ENCODE data around the gene PAK1.

The PAK1 gene

DNA sequence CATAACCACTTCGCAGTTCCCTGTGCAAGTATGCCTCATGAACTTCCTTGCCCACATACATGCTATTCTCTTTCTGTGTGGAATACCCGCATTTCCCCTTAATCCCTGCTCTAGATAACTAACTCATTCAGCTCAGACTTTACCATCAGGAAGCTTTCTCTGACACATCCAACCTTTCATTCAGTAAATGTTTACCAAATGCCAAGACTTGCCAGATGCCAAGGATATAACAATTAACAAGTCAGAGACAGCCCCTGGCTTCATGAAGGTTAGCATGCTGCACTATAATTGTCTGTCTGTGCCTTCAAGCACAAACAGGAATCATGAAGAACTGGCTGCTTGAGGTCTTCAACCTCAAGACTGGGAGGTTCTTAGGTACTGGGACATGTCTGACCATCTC, 101.2 kb downstream of the PAK1 start:
- DNase-seq (ENCODE audit: low read depth, low spot score), result no peak

DNA sequence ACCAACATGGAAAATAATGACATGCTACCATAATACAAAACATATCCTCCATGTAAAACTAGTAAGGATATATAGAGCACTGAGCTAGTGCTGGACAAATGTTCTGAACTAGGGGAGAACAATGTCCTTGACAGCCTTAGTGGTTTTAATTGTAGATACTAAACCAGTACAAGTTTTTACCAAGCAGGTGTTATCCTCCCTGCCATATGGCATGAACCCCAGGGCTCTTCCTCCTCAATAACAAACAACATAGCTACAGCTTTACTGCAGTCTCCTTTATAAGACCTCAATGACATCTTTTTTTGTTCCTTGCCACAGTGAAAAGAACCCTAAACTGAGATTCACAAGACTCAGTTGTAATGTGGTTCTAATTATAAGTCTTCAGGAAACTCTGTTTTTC, 102.2 kb downstream of the PAK1 start:
- DNase-seq (ENCODE audit: low read depth, low spot score), result no peak

DNA sequence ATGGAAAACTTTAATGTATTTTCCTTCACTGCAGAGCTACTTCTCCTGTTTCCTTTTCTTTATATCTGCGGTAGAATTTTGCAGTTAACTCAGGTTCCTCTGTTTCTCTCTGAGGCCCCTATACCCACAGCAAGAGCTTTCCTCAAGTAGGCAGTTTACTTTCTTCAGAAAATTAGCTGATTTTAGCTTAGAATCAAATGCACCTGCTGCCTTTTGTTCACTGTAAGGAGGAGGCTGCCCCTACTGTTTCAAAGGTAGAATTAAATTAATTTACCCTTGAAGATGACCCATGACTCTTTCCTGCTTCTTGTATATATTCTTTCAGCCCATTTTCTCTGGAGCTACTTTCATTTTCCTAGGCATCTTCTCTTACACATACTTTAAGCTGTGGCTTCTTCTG, 103.7 kb downstream of the PAK1 start:
- DNase-seq (ENCODE audit: low read depth, low spot score), result no peak

DNA sequence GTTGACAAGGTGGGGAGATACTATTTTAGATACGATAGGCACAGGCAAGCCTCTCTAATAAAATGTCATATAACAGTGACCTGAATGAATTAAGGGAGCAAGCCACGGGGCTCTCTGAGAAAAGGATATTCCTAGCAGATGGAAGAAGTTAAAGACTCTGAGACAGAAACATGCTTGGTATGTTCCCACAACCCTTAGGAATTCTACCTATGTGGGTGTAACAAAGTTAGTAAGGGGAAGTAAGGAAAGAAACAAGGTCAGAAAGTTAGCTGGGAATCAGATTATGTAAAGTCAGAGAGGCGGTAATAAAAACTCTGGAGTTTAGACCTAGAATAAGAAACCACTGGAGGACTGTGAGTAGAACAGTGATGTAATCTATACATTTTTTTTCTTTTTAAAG, 112.7 kb downstream of the PAK1 start:
- peak; percentile 74 for DNase-seq (ENCODE audit: low read depth, low spot score)

DNA sequence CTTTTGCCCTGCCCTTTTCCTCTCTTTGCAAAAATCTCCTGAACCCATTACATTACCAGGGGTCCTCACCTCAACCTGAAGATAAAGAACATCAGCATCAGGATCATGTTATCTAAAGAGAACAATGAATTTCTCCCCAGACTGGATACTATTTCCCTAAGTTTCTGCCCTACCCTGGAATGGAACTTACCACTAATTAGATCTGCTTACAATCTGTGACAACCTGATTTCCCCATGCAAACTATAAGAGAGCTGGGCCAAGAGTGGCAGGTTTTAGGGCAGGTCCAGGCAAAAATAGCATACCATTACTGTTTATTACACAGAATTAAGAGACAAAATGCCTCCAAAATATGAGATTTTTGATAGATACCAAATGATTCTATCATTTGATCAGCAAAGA, 114.4 kb downstream of the PAK1 start:
- DNase-seq (ENCODE audit: low read depth, low spot score), result no peak

DNA sequence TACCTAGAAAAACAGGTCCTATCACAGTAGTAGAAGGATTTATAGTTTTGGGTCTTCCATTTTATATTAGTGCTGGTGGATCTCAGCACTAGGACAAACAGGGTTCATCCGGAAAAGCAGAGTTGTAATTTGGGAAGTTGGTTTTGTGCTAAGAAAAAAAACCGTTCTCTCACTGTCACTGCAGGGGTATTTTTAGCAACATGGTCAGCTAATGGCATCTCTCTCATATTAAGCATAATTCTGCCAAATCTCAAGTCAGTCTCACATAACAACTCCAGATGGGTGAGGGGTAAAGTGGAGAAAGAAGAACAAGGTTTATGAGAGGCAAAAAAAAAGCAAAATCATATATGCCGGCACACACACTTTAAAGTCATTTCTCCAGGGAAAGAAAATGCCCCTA, 120.8 kb downstream of the PAK1 start:
- no peak for DNase-seq (ENCODE audit: low read depth, low spot score)

DNA sequence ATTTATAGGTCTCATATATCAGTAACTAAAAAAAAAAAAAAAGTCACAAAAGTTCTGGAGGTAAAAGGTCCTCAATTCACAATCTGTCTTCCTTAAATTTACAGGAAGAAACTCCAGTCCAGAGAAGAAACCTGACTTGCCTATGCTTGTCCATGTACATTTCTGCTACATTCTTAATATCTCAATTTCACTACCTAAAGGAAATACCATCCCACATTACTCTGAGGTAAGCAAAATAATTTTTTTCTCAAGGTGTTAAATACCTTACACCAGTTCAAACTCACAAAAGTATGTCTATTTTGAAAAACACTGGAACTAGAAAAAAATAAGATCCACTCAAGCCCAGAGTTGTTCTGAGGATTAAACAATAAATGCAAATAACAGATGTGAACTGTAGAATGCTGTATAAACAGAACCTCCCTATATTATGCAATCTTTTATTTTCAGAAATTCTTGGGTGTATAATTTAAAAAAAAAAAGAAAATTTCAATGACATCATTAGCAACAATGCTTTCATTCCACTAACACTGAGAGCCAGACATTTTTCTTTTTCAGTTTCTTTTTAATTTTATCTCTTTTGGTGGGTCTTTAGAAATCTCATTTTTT, 122.5 kb downstream of the PAK1 start:
- DNase-seq (ENCODE audit: low read depth, low spot score), result no peak

DNA sequence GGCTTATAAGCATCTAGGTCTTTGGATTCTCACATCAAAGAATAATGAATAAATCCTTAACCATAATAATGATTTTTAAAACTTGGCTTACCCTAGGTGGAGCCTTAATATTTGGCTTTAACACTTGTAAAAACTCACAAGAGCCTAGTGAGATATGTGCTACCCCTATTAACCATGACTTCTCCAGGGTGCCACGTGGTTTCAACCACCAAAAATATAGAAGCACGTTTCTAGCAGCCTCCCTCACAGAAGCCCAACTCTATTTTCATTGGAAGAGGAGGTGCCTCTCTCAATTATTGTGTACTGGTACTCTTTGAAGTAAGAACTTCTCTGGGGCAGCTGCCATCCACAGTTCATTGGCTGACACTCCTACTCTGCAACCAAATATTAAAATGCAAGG, 125.9 kb downstream of the PAK1 start:
- peak; percentile 2 for DNase-seq (ENCODE audit: low read depth, low spot score)

DNA sequence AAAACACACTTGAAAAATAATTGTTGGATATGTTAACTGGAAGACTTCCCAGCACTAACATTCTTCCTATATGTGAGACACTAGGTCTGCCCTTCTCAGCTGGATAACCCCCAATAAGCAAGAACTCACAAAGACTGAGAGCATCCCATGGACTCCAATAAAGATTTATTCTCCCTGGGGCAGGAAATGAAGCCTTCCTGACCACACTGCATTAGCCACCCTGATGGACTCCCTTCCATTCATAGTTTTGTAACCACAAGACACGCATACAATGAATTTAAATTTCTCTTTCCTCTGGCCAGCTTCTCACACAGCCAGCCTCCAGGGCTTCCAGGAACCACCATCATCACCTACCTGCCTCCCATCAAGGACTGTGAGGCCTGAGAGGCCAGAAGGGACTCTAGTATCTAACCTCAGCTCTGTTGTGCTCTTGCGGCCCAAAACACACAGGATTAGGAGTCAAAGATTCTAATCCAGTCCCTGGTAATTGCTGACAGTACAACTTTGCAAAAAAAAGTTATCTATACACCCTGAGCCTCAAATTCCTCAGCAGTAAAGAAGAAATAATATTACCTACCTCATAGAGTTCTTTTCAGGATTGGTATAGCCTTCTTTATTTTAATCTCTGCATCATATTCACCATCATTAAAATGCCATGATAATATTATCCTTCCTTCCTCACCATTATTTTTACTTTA, 126.8 kb downstream of the PAK1 start:
- DNase-seq (ENCODE audit: low read depth, low spot score), result peak; percentile 90

DNA sequence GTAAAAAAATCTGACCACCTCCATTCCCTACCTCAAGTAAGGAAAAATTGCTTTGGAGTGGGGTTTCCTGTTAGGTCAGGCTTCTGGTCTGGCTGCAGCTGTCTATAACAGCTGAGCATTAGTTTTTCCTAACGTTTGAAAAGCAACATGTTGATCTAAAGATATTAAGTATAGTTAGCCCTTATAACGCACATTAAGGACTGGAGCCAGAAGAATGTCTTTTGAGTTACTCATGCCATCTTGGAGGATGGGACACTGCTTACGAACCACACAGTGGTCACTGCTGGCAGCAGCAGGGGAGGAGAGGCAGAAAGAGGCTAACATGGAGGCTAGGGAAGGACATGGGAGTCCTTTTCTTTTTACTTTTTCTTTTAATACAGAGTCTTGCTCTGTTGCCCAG, 128.3 kb downstream of the PAK1 start:
- DNase-seq (ENCODE audit: low read depth, low spot score), result peak; percentile 75

DNA sequence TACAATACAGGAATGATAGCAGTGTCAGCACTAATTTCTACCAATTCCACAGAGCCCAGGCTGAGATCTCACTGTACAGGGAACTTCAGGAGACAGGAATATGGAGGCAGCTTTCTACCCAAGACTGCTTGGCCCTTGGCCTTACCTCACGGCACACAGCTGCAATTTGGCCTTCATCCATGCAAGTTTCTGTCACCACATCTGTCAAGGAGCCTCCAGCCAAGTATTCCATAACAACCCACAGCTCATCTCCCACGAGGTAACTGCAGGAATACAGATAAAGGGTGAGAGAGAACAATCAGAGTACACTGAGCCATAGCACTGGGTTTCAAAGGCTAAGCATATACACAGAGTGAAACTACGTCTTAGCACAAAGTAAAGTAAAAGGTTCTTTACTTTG, 133.4 kb downstream of the PAK1 start:
- no peak for DNase-seq (ENCODE audit: low read depth, low spot score)

DNA sequence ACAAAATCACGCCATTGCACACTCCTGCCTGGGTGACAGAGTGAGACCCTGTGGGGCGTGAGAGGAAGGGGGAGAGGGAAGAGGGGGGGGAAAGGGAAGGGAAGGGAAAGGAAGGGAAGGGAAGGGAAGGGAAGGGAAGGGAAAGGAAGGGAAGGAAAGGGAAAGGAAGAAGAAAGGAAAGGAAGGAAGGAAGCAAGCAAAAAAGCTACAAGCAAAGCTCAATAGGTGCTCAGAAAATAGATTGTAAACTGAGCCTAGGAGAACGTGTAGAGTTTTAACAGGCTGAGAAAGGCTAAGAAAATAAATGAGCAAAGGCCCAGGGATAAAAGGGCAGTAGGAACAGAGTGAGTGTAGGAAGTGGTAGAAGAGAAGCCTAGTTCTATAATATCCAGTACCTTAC, 141.6 kb downstream of the PAK1 start:
- DNase-seq (ENCODE audit: low read depth, low spot score), result no peak

DNA sequence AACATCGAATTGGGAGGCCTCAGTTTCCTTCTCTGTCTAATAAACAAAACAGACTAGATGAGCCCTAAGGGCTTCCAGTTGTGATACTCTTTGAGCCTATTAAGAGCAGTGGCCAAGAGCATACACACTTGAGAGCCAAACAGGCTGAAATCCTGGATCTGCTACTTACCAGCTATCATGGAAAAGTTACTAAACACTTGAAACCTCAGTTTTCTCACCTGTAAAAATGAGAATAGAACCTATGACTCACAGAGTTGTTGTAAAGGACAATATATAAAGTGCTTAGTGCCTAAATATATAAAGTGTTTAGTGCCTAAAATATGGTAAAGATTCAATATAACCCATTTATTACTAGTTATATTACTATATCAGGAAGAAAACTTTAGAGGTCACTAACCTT, 148.7 kb downstream of the PAK1 start:
- DNase-seq (ENCODE audit: low read depth, low spot score), result no peak

DNA sequence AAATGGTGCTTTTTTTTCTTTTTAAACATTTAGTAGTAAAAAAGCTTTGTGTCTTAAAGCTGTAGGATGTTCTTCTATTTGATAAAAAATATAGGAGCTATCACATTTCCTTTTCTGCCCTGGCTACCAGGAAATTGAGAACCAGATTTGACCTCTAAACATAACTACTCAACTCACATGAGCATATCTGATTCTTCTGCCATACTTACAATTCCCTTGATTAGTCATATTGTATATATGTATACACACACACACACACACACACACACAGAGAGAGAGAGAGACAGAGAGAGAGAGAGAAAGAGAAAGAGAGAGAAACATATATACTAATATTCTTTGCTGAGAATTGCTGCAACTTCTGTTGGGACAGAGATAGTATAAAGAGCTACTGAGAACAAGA, 149.4 kb downstream of the PAK1 start:
- no peak for DNase-seq (ENCODE audit: low read depth, low spot score)

DNA sequence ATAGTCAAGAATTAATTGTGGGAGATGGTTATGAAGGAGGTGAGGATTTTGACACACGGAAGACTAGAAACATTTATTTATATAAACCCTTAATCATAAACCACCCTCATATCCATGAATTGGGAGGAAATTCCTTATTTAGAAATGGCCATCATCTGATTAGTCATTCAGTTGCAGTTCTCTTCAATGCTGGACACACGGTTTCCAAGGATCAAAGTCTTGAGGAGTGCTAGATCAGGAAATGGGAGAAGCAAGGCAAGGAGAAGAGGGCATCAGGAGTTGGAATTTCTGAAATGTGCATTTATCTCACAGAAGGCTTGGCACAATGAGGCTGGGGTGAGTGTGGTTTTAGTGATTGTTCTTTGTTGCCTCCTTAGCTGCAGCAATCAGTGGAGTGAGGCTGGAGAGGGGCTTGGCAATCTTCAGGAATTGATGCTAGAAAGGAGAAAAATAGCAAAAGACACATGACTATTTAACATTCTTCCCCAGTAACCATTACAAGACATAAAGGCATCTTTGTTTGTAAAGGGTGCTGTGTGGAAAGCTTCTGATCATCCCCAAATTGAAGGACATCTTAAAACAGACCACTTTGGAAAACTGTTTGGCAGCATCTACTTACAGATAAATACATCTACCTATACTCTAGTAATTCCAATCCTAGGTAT, 150.8 kb downstream of the PAK1 start:
- peak; percentile 38 for DNase-seq (ENCODE audit: low read depth, low spot score)

DNA sequence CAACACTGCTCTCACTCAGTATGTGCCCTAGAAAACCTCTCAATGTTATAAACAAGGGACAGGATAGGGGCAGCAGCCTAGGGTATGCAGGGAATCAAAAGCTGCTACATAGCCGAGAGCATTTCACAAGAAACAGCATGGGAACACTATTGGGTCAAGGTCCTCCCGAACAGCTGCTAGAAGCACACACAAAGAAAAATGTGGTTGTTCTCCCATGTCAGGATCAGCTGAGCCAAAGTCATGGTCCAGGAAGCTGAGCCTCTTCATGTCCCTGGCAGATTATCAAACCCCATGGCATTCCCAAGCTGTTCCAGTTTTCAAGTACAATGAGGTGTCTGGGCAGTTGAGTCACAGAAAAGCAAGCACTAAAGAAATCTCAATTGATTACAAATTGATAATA, 151.4 kb downstream of the PAK1 start:
- peak; percentile 77 for DNase-seq (ENCODE audit: low read depth, low spot score)

DNA sequence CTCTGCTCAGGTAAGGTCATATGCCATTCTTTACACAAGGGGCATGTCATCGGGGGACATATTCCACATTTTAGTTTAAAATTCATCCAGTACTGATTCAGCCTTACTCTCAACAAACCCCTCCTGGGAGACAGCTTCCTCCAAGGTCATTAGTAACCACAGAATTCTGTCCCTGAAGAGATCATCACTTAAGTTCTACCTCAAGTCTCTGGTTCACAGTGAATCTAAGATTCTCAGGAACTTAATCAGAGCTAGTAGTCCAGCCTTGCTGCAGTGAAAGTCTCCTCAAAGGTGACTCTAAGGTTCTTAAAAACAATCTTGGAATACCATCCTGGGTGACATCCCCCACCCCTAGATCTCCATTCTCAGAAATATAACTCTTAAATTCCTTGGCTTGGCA, 153.5 kb downstream of the PAK1 start:
- no peak for DNase-seq (ENCODE audit: low read depth, low spot score)

DNA sequence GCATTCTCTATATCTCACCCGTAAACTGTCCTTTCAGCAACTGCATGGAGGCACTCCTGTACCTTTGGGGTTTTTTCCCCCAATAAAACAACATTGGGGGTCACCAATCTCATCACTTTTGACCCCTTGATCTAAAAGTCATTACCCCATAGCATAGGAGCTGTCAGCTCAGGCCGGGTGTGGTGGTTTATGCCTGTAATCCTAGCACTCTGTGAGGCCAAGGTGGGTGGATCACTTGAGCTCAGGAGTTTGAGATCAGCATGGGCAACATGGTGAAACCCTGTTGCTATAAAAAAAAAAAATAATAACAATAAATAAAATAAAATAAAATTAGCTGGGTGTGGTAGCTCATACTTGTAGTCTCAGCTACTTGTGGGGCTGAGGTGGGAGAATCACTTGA, 155.3 kb downstream of the PAK1 start:
- DNase-seq (ENCODE audit: low read depth, low spot score), result no peak

DNA sequence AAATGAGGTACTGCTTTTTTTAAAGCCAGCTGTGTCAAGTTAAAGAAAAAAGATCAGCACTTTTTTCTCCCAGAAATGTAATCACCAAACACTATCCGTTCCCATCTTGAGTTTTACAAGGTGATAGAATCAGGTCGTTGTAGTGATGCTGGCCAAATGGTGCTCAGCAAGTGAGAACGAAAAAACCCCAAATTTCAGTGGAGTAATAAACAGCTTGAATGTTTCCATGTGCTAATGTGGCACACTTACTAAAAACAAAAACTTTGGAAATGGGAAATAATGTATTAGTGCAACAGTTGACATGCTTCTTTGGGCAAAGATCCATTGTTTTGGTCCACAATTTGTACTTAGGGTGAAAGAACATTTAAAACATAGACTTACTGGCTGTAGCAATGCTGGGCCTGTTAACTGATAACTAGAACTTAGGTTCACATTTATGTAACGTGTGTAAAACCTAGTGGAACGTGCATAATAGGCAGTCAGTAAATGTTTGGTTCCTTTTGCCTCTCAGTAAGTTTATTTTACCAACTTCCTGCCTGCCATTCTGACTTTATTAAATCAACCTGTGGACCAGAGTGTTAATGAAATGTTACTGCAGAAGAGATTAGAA, 157.1 kb downstream of the PAK1 start:
- no peak for DNase-seq (ENCODE audit: low read depth, low spot score)

DNA sequence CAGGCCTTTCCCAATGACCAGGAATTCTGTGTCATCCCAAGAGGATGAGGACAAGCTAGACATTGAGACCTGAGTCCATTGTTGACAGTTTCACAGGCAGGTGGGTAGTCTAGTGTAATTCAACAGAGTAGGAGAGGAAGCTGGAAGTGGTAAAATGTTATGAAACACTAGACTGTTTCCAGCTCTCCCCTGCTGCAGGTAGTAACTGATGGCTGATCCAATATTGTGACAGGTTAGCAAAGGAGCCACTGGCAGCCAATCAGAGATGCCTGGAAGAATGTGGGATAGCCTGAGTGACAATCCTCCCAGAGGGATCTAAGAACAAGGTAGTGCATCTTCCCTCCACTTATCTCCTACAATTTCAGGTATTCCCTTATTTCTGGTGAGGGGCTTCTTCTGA, 161.8 kb downstream of the PAK1 start:
- no peak for DNase-seq (ENCODE audit: low read depth, low spot score)

DNA sequence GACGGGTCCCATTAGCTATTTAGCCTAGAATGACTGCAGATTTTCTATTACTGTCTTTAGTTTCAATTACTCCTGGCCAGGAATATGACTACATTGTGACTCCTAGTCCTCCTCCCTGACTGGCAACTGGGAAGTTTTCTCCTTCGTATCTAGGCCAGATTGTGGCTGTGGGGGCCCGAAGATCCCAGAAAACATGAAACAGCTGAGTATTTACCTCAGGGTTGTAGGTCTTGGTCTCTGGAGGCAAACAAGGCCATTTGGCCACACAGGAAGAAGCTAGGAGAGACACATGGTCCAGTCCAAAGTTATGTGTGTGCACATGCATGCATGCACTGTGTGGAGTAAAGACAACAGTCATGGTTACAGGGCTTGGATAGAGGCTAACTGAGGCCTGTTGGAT, 162.2 kb downstream of the PAK1 start:
- no peak for DNase-seq (ENCODE audit: low read depth, low spot score)

DNA sequence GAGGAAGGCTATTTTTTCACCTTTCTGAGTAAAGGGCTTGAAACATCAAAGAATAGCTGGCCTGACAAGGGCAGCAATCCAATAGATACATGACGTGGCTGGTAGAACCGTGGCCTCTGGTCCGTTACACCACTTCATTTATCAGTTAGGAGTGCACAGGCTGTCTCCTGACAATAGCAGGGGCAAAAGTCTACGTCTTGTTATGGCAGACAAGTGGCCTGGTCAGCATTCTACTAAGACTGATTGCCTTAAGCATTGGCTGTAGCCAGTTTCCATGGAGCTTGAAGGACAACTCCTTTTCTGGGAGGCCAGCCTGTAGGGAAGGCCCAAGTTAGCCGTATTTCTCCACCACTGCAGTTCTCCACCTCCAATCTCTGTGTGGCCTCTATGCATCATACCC, 163.2 kb downstream of the PAK1 start:
- DNase-seq (ENCODE audit: low read depth, low spot score), result no peak
